HepG2 (cell line): ENCODE data around the gene SOX12. TPM values are rescaled to one million over a fixed set of nuclear protein-coding genes. Genes with fewer than 3 reads are reported as not detected.
A peak's percentile ranks its signal among the peaks of the same experiment; 100 is the strongest.

Experiments
- ATRX ChIP-seq: sonication (generic); formaldehyde crosslinking; IDR thresholded peaks from 2 replicates; pipeline ENCODE4 v1.4.0; 2020; ENCODE audit warnings: missing genetic modification reagents, borderline replicate concordance
- ELF1 ChIP-seq: sonication (generic); formaldehyde crosslinking; IDR thresholded peaks from 2 replicates; pipeline ENCODE4 v1.4.0; 2020; ENCODE audit warnings: missing genetic modification reagents
- FIP1L1 ChIP-seq: fragments of 200-400 bp; formaldehyde crosslinking; IDR thresholded peaks from 2 replicates; pipeline ENCODE4 v1.6.1; 2018; ENCODE audit warnings: low read depth, mild to moderate bottlenecking, low read length, moderate library complexity, borderline replicate concordance; ENCODE audit not compliant: insufficient read depth
- HNF4A ChIP-seq: sonication (generic); formaldehyde crosslinking; IDR thresholded peaks from 2 replicates; pipeline ENCODE4 v1.4.0; 2020; ENCODE audit warnings: missing genetic modification reagents
- HOXD1 ChIP-seq: sonication (generic); formaldehyde crosslinking; IDR thresholded peaks from 2 replicates; pipeline ENCODE4 v1.5.0; 2020; ENCODE audit warnings: missing genetic modification reagents
- NR1H2 ChIP-seq: sonication (generic); formaldehyde crosslinking; IDR thresholded peaks from 2 replicates; pipeline ENCODE4 v1.8.1; 2022; ENCODE audit warnings: low read depth, missing genetic modification reagents, borderline replicate concordance
- POLR2A ChIP-seq, 2 experiments: IDR thresholded peaks; 2 replicates each; pipeline ENCODE4 v1.6.1; 2011; ENCODE audit warnings: low read depth in 2 of 2, low read length in 2 of 2, mild to moderate bottlenecking in 1 of 2, moderate library complexity in 1 of 2; ENCODE audit not compliant: insufficient read depth in 1 of 2
- TBL1XR1 ChIP-seq: fragments of 150-350 bp; IDR thresholded peaks from 2 replicates; pipeline ENCODE4 v1.6.1; 2014; ENCODE audit warnings: borderline replicate concordance, low read length; ENCODE audit not compliant: partially characterized antibody
- TBP ChIP-seq: sonication (generic); formaldehyde crosslinking; IDR thresholded peaks from 2 replicates; pipeline ENCODE4 v1.5.0; 2020; ENCODE audit warnings: missing genetic modification reagents
- ZKSCAN5 ChIP-seq: sonication (generic); formaldehyde crosslinking; IDR thresholded peaks from 2 replicates; pipeline ENCODE4 v1.5.1; 2020; ENCODE audit warnings: mild to moderate bottlenecking, missing genetic modification reagents
- ZNF234 ChIP-seq: sonication (generic); formaldehyde crosslinking; conservative IDR thresholded peaks from 2 replicates; pipeline ENCODE4 v1.5.1; 2020; ENCODE audit warnings: mild to moderate bottlenecking, missing genetic modification reagents
- ZNF335 ChIP-seq: sonication (generic); formaldehyde crosslinking; IDR thresholded peaks from 2 replicates; pipeline ENCODE4 v1.4.0; 2020; ENCODE audit warnings: missing genetic modification reagents
- polyA plus RNA-seq, 8 experiments: library from polyadenylated mRNA; depleted of rRNA in 3 of 8; stranded (reverse) in 7 of 8; unstranded in 1 of 8; fragments of >200 nt; fragmentation: Illumina TruSeq in 4 of 8; extraction: Trizol in 4 of 8; gene quantifications; 2 replicates each; pipeline versions ENCODE4 v1.2.1 to v1.2.3, GENCODE V29; 2011 to 2016; ENCODE audit warnings: low read depth in 4 of 8, missing spikeins in 1 of 8, mixed read lengths in 1 of 8; ENCODE audit not compliant: insufficient read depth in 1 of 8
- total RNA-seq, 5 experiments: library from RNA; depleted of rRNA; stranded (reverse); fragments of >200 nt; fragmentation: Illumina TruSeq; extraction: Trizol; gene quantifications; 2 replicates each; pipeline ENCODE4 v1.2.3, GENCODE V29; 2016; ENCODE audit warnings: low read depth in 1 of 5
- TF ChIP-seq, protein P1 (sequence below): fragments of 450-650 bp; IDR thresholded peaks from 2 replicates; pipeline ENCODE4 v1.6.1; 2017
- TF ChIP-seq, protein P2 (sequence below): IDR thresholded peaks from 2 replicates; pipeline ENCODE4 v1.6.1; 2016
- TF ChIP-seq, protein P3 (sequence below): IDR thresholded peaks from 2 replicates; pipeline ENCODE4 v1.6.1; 2016; ENCODE audit warnings: missing compliant biosample characterization, missing genetic modification reagents, borderline replicate concordance
- TF ChIP-seq, protein P4 (sequence below): IDR thresholded peaks from 2 replicates; pipeline ENCODE4 v1.6.1; 2016; ENCODE audit warnings: low read depth, control low read depth
- TF ChIP-seq, protein P5 (sequence below): sonication (generic); formaldehyde crosslinking; IDR thresholded peaks from 2 replicates; pipeline ENCODE4 v1.5.0; 2020; ENCODE audit warnings: mild to moderate bottlenecking, missing genetic modification reagents
- TF ChIP-seq, protein P6 (sequence below): sonication (generic); formaldehyde crosslinking; IDR thresholded peaks from 2 replicates; pipeline ENCODE4 v1.5.0; 2020; ENCODE audit warnings: missing genetic modification reagents, mild to moderate bottlenecking, borderline replicate concordance

SOX12 gene
- total and polyA plus RNA-seq, 2 of the 13 experiments (the other 11 are each of a cell fraction or from before 2014, with no cell fraction given) = 10.0 to 18.7 TPM

DNA sequence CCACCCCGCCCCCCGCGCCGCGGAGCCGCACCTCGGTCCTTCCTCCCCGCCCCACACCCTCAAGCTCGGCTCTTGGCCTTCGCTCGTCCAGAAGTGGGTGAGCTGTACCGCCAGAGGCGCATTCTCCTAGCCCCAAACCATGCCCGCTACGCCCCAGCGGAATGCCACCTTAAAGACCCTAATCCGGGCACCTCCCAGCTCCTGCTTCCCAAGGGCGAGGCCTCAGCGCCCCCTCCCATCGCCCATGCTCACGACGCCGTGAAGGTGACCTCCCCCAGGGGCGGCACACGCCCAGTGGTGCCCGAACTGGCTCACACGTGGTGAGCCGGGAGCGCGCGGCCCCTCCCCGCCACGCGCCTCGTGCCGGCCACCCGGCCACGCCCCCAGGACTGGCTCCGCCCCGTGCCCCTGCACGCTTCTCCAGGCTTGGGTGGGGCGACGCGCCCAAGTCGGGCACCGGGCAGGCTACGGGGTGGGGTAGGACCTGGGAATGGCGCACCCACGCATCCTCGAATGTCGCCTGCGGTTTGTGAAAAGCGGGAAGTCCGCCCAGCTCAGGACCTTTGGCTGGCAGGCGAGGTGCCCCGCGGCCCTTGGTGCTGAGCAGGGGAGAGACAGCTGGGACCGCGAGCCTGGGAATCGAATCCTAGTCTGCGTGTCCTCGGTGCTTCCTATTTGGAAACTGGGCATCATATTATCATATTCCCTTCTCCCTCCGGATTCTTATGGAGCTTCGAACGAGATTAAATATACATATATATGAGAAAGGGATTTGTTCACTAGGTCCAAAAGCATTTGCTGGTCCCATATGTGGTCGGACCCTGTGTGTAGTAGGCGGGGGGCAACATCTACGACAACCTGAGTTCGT lies 941 bp upstream of the SOX12 start (continued):
- TF ChIP-seq ZKSCAN5 = 0 out of 2 replicates have a peak, but pooled peaks have one; percentile 10
- TF ChIP-seq ZNF234 (CRISPR knock-in tag) = no peak
- peak; percentile 29; the same call in 1 of the 2 replicates for TF ChIP-seq HNF4A
- TF ChIP-seq TBP = no peak; the same call in 1 of the 2 replicates
- TF ChIP-seq NR1H2 (CRISPR knock-in tag) = no peak; the same call in none of the 2 replicates
- TF ChIP-seq ATRX (CRISPR knock-in tag) = no peak
- TF ChIP-seq ELF1 (CRISPR knock-in tag) = peak; percentile 56
- TF ChIP-seq HOXD1 = peak; percentile 98
- TF ChIP-seq, protein P1, sequence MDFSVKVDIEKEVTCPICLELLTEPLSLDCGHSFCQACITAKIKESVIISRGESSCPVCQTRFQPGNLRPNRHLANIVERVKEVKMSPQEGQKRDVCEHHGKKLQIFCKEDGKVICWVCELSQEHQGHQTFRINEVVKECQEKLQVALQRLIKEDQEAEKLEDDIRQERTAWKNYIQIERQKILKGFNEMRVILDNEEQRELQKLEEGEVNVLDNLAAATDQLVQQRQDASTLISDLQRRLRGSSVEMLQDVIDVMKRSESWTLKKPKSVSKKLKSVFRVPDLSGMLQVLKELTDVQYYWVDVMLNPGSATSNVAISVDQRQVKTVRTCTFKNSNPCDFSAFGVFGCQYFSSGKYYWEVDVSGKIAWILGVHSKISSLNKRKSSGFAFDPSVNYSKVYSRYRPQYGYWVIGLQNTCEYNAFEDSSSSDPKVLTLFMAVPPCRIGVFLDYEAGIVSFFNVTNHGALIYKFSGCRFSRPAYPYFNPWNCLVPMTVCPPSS = no peak
- TF ChIP-seq, protein P2, sequence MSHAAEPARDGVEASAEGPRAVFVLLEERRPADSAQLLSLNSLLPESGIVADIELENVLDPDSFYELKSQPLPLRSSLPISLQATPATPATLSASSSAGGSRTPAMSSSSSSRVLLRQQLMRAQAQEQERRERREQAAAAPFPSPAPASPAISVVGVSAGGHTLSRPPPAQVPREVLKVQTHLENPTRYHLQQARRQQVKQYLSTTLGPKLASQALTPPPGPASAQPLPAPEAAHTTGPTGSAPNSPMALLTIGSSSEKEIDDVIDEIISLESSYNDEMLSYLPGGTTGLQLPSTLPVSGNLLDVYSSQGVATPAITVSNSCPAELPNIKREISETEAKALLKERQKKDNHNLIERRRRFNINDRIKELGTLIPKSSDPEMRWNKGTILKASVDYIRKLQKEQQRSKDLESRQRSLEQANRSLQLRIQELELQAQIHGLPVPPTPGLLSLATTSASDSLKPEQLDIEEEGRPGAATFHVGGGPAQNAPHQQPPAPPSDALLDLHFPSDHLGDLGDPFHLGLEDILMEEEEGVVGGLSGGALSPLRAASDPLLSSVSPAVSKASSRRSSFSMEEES (CRISPR knock-in tag) = peak; percentile 95
- peak; percentile 94; the same call in 1 of the 2 replicates for TF ChIP-seq FIP1L1
- peak; percentile 66 for TF ChIP-seq TBL1XR1
- TF ChIP-seq, protein P3, sequence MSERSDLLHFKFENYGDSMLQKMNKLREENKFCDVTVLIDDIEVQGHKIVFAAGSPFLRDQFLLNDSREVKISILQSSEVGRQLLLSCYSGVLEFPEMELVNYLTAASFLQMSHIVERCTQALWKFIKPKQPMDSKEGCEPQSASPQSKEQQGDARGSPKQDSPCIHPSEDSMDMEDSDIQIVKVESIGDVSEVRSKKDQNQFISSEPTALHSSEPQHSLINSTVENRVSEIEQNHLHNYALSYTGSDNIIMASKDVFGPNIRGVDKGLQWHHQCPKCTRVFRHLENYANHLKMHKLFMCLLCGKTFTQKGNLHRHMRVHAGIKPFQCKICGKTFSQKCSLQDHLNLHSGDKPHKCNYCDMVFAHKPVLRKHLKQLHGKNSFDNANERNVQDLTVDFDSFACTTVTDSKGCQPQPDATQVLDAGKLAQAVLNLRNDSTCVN = no peak; the same call in 1 of the 2 replicates
- TF ChIP-seq, protein P4, sequence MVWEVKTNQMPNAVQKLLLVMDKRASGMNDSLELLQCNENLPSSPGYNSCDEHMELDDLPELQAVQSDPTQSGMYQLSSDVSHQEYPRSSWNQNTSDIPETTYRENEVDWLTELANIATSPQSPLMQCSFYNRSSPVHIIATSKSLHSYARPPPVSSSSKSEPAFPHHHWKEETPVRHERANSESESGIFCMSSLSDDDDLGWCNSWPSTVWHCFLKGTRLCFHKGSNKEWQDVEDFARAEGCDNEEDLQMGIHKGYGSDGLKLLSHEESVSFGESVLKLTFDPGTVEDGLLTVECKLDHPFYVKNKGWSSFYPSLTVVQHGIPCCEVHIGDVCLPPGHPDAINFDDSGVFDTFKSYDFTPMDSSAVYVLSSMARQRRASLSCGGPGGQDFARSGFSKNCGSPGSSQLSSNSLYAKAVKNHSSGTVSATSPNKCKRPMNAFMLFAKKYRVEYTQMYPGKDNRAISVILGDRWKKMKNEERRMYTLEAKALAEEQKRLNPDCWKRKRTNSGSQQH (CRISPR knock-in tag) = peak; percentile 97
- peak; percentile 51; the same call in 1 of the 2 replicates for TF ChIP-seq ZNF335 (CRISPR knock-in tag)
- peak in 1 of 2 experiments; percentile 86; a peak in 2 of 4 replicates for TF ChIP-seq POLR2A (IDR thresholded peaks at IDR 0.05; ENCODE audit: insufficient read depth in 1 of 2, low read depth in 2 of 2, low read length in 2 of 2)
- TF ChIP-seq, protein P5, sequence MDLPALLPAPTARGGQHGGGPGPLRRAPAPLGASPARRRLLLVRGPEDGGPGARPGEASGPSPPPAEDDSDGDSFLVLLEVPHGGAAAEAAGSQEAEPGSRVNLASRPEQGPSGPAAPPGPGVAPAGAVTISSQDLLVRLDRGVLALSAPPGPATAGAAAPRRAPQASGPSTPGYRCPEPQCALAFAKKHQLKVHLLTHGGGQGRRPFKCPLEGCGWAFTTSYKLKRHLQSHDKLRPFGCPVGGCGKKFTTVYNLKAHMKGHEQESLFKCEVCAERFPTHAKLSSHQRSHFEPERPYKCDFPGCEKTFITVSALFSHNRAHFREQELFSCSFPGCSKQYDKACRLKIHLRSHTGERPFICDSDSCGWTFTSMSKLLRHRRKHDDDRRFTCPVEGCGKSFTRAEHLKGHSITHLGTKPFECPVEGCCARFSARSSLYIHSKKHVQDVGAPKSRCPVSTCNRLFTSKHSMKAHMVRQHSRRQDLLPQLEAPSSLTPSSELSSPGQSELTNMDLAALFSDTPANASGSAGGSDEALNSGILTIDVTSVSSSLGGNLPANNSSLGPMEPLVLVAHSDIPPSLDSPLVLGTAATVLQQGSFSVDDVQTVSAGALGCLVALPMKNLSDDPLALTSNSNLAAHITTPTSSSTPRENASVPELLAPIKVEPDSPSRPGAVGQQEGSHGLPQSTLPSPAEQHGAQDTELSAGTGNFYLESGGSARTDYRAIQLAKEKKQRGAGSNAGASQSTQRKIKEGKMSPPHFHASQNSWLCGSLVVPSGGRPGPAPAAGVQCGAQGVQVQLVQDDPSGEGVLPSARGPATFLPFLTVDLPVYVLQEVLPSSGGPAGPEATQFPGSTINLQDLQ (CRISPR knock-in tag) = peak; percentile 92
- TF ChIP-seq, protein P6, sequence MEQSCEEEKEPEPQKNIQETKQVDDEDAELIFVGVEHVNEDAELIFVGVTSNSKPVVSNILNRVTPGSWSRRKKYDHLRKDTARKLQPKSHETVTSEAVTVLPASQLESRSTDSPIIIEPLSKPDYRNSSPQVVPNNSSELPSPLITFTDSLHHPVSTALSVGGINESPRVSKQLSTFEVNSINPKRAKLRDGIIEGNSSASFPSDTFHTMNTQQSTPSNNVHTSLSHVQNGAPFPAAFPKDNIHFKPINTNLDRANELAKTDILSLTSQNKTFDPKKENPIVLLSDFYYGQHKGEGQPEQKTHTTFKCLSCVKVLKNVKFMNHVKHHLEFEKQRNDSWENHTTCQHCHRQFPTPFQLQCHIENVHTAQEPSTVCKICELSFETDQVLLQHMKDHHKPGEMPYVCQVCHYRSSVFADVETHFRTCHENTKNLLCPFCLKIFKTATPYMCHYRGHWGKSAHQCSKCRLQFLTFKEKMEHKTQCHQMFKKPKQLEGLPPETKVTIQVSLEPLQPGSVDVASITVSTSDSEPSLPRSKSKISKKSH (CRISPR knock-in tag) = peak; percentile 99
